Muscle layer of duodenum (tissue), 2 donors: ENCODE results near the gene CERKL.

ENCODE experiments used
- H3K27ac ChIP-seq: one replicate; pipeline ENCODE4 v1.7.0; 2013; ENCODE audit warnings: mild to moderate bottlenecking, low read length
- H3K27me3 ChIP-seq: one replicate; pipeline ENCODE4 v1.7.0; 2013; ENCODE audit warnings: low read depth, mild to moderate bottlenecking, control low read depth, low read length
- H3K36me3 ChIP-seq, 2 donors: one replicate each; pipeline ENCODE4 v1.7.0; 2013; ENCODE audit warnings: low read length in 2 of 2, control low read depth in 1 of 2, mild to moderate bottlenecking in 1 of 2; ENCODE audit not compliant: insufficient read depth in 2 of 2, control insufficient read depth in 1 of 2
- H3K4me1 ChIP-seq, 2 donors: one replicate each; pipeline ENCODE4 v1.7.0; 2013; ENCODE audit warnings: low read length in 2 of 2, mild to moderate bottlenecking in 2 of 2, control low read depth in 1 of 2, moderate library complexity in 1 of 2; ENCODE audit not compliant: insufficient read depth in 2 of 2, control insufficient read depth in 1 of 2
- H3K4me3 ChIP-seq, 2 donors: one replicate each; pipeline ENCODE4 v1.7.0; 2013; ENCODE audit warnings: low read length in 2 of 2, low read depth in 1 of 2, mild to moderate bottlenecking in 1 of 2
- H3K9me3 ChIP-seq, 2 donors: one replicate each; pipeline ENCODE4 v1.7.0; 2013; ENCODE audit warnings: low read length in 2 of 2, control low read depth in 1 of 2, mild to moderate bottlenecking in 1 of 2; ENCODE audit not compliant: control insufficient read depth in 1 of 2
- donor health status: healthy.

CERKL gene

DNA sequence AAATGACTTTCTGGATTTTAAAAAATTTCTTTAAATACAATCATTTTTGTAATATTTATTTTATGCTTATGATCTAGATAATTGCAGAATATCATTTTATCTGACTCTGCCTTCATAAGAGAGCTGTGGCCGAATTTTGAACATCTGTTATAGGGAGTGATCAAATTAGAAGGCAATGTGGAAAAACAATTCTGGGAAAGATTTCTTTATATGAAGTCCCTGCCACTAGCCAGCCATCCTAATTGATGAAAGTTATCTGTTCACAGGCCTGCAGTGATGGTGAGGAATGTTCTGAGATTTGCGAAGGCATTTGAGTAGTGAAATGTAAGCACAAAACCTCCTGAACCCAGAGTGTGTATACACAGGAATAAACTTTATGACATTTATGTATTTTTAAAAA is 120.2 kb downstream of the CERKL start:
- no peaks in the 10 kb centered on the region for H3K4me1 ChIP-seq
- H3K27ac ChIP-seq = no peak overlapping the region
- no peaks in the 10 kb centered on the region for H3K9me3 ChIP-seq
- no peak overlapping the region for H3K4me3 ChIP-seq
- H3K27me3 ChIP-seq = no peaks in the 10 kb centered on the region
- H3K36me3 ChIP-seq = no peaks in the 10 kb centered on the region

DNA sequence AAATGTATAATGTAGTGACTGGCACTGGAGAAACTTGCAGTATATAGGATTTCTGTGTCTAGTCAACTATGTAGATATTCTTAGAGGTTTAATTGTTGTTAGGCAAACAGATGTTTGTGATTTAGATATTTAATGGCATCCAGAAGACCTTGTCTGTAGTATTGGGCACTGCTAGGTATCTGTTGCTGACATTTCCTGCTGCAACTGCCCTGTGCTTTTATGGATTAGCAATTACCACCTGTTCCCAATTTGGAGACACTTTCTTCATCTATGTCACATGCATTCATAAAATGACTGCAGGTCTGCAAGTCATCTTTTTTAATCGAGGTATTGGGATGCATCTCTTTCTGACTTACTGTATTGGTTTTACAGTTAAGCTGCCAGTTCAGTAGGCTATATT is 128.5 kb downstream of the CERKL start:
- Histone ChIP-seq H3K4me1 (no peaks in the 10 kb centered on the region), H3K9me3 (no peaks in the 10 kb centered on the region), H3K36me3 (no peaks in the 10 kb centered on the region), H3K4me3 (no peak overlapping the region), H3K27ac (no peak overlapping the region), H3K27me3 (no peaks in the 10 kb centered on the region)

DNA sequence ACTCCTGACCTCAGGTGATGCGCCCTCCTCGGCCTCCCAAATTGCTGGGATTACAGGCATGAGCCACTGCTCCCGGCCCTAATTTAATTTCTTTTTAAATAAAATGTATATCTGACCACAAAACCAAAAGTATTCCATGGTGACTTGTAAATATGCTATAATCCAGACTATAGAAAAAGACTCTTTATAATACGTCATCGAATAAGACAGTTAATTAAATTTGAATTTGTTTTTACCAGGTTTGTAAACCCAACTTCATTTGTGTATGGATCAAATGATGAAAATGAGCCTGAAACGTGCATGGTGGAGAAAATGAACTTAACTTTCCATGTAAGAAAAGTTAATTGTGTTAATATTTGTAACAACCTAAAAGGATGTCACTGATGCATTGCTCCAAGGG is 129.8 kb downstream of the CERKL start:
- Histone ChIP-seq H3K27me3 (no peaks in the 10 kb centered on the region), H3K36me3 (no peaks in the 10 kb centered on the region)

DNA sequence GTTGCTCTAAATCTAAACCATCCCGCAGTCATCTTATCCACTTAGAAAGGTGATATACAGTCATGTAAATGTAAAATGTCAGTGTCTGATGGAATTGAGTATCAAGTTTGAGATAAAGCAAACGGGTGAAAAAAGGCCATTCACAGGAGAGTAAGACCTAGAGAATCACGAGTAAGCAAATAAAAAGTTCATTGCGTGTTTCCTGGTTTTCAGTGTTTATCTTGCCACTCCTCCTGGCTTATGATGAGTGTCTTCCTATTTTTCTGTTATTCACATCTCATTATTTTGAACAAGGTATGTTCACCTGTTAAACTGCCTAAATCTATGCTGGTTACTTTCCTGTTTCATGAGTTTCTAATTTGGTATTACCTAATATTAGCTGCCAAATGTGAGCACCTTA is 130.9 kb downstream of the CERKL start:
- no peaks in the 10 kb centered on the region for H3K36me3 ChIP-seq
- H3K4me3 ChIP-seq = no peak overlapping the region
- no peaks in the 10 kb centered on the region for H3K4me1 ChIP-seq
- H3K27me3 ChIP-seq = no peaks in the 10 kb centered on the region
- no peaks in the 10 kb centered on the region for H3K9me3 ChIP-seq
- H3K27ac ChIP-seq = no peak overlapping the region

More for the DNA sequence above, 129.8 kb downstream of the CERKL start:
- H3K4me1 ChIP-seq = no peaks in the 10 kb centered on the region
- no peaks in the 10 kb centered on the region for H3K9me3 ChIP-seq
- no peak overlapping the region for H3K27ac ChIP-seq
- H3K4me3 ChIP-seq = no peak overlapping the region

DNA sequence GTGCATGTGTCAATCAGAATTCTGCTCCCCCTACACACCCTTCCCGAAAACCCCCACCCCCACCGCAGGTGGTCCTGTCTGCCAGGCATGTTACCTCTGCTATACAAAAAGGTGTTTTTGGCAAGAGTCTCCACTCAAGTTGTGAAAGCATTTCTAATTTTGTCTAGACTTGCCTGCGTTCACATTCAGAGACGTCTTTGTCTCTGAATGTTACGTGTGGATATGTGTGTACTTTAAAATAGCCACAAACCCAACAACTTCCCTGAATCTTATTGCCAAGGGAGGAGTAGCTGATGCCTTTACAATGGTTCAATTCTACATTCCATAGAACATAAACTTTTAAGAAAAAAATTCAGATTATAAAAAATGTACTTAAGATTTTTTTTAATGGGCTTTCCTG is 133.1 kb downstream of the CERKL start:
- H3K27ac ChIP-seq = no peak overlapping the region
- H3K9me3 ChIP-seq = no peaks in the 10 kb centered on the region
- no peaks in the 10 kb centered on the region for H3K27me3 ChIP-seq
- H3K4me3 ChIP-seq = no peak overlapping the region
- no peaks in the 10 kb centered on the region for H3K36me3 ChIP-seq
- no peaks in the 10 kb centered on the region for H3K4me1 ChIP-seq

DNA sequence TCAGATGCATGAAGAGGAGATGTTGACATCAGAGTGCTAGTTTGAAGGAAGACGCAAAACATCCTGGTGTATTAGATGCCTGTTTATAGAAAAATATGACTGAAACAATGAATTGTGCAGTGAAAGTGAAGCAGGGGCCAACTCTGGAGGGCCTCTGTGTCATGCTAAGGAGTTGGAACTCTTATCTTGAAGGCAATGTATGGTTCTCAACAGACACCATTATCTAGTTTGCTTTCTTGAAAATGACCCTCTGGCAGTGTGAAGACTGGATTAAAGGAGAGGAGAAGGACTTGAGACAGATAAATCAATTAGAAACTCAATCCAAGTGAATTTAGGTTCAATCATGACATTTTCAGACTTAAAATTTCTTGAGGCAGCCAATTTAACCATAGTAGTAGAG is 136.7 kb downstream of the CERKL start:
- Histone ChIP-seq H3K4me1 (no peaks in the 10 kb centered on the region), H3K4me3 (no peak overlapping the region), H3K27ac (no peak overlapping the region), H3K36me3 (no peaks in the 10 kb centered on the region), H3K27me3 (no peaks in the 10 kb centered on the region), H3K9me3 (no peaks in the 10 kb centered on the region)

DNA sequence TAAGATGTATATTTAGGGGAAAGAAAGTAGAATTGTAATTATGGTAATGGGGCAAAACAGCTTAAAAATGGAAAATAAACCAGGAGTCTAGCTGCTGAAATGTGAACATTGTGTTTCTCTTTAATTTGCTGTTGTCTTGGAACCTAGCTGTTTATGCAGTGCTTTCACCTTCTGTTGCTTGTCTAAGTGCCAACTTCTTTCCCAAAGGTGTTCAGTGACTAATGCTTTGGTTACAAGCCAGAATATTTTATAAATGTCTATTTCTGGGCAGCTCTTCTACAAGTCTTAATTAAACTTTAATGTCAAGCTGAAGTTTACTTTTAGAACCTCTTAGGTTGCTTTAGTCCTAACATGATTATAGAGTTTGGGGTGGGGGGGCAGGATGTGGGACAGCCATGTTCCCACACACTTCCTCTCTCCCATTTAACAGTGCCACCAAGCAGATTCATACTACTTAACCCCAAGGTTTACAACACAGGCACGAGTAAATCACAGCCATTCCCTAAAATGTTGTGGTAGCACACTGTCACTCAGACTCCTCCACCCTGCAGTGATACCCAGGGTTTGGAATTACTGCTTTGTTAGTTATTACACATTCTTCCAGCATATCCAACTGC is 139.1 kb downstream of the CERKL start:
- no peak overlapping the region for H3K27ac ChIP-seq
- no peak overlapping the region for H3K4me3 ChIP-seq
- H3K4me1 ChIP-seq = no peaks in the 10 kb centered on the region
- H3K9me3 ChIP-seq = no peaks in the 10 kb centered on the region
- no peaks in the 10 kb centered on the region for H3K36me3 ChIP-seq
- no peaks in the 10 kb centered on the region for H3K27me3 ChIP-seq

DNA sequence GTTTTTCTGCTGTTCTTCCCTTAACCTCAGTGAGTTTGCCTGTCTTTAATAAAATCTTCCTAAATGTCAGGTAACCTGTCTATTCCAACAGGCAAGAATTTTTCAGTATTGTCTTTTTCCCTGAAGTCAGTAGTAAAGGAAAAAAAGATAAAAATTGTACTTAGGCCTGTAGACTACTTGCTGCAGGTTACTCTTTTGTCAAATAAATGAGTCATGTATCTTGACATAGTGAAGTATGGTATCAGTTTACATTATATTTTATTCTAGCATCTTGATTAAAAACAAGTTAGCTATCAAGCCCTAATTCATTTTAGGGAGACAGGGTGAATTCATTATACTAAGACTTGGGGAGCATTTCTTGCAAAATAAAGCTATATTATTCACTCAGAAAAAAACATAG is 139.9 kb downstream of the CERKL start:
- H3K4me3 ChIP-seq = no peak overlapping the region
- H3K36me3 ChIP-seq = no peaks in the 10 kb centered on the region
- H3K27ac ChIP-seq = no peak overlapping the region
- no peaks in the 10 kb centered on the region for H3K4me1 ChIP-seq
- H3K9me3 ChIP-seq = no peaks in the 10 kb centered on the region
- no peaks in the 10 kb centered on the region for H3K27me3 ChIP-seq

DNA sequence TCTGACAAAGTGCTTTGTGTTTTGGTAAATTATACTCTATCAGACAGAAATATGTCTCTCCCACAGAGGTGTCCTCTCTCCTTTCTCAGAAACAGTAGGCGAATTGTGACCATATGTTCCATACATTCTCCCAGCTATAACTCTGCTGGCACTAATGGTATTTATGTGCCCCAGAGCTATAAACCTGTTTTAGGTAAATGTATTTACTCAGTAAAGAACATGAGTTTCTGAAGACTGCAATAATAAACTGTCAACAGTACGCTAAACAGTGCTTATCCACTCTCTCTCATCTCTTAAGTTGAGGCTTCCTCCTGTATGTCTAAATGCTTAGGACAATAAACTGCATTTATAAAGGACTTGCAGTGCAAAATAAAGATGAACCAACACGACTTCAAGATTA is 141.2 kb downstream of the CERKL start:
- Histone ChIP-seq H3K9me3 (no peaks in the 10 kb centered on the region), H3K27me3 (no peaks in the 10 kb centered on the region), H3K4me3 (no peak overlapping the region), H3K4me1 (no peaks in the 10 kb centered on the region), H3K27ac (no peak overlapping the region), H3K36me3 (no peaks in the 10 kb centered on the region)

DNA sequence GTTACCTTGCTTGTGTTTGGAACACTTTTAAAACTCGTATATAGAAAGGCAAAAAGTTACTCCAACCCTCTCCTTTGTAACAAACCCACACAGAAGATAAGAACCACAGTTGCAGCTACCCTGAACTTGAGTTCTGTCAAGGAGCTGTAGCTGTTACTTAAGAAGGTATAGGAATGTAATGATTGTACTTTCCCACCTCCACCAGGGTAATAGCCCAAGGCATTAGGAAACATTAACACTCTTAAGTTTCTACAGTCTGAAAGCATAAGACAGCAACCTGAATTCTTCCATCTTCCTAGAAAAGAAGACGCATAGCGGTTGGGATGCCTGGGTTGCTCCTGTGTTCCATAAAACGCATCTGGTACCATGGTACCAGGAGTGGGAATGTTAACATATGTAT is 156.7 kb downstream of the CERKL start:
- H3K9me3 ChIP-seq = no peaks in the 10 kb centered on the region
- H3K4me1 ChIP-seq = no peaks in the 10 kb centered on the region
- no peak overlapping the region for H3K4me3 ChIP-seq
- no peaks in the 10 kb centered on the region for H3K27me3 ChIP-seq
- H3K27ac ChIP-seq = no peak overlapping the region
- H3K36me3 ChIP-seq = no peaks in the 10 kb centered on the region

DNA sequence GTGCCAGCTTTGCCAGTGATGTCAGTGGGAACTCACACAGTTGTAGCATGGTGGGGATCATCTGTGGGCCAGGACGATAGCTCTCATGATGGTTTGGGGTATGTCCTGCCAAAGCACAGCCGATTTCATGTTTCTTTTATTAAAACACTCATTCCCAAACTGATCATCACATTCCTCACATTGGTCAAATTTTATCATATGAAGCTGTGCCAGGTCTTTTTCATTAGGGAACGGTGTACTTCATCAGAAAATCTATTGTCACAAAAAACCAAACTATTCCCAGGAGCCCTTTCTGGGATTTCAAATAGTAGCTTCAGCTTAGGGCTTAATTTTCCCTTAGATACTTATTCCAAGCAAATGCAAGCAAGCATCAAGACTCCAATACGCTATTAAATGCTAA is 157.7 kb downstream of the CERKL start:
- H3K4me3 ChIP-seq = no peak overlapping the region
- H3K9me3 ChIP-seq = no peaks in the 10 kb centered on the region
- H3K4me1 ChIP-seq = no peaks in the 10 kb centered on the region
- no peaks in the 10 kb centered on the region for H3K36me3 ChIP-seq
- H3K27ac ChIP-seq = no peak overlapping the region
- H3K27me3 ChIP-seq = no peaks in the 10 kb centered on the region
